ENCODE measurements around the gene IQGAP2. TPM values are rescaled to one million over a fixed set of nuclear protein-coding genes. Genes with fewer than 3 reads are reported as not detected.

The IQGAP2 gene
- polyA plus RNA-seq, 1 donor (not counting 4 experiments of a cell fraction or from before 2014, with no cell fraction given), result 0.14 TPM

DNA sequence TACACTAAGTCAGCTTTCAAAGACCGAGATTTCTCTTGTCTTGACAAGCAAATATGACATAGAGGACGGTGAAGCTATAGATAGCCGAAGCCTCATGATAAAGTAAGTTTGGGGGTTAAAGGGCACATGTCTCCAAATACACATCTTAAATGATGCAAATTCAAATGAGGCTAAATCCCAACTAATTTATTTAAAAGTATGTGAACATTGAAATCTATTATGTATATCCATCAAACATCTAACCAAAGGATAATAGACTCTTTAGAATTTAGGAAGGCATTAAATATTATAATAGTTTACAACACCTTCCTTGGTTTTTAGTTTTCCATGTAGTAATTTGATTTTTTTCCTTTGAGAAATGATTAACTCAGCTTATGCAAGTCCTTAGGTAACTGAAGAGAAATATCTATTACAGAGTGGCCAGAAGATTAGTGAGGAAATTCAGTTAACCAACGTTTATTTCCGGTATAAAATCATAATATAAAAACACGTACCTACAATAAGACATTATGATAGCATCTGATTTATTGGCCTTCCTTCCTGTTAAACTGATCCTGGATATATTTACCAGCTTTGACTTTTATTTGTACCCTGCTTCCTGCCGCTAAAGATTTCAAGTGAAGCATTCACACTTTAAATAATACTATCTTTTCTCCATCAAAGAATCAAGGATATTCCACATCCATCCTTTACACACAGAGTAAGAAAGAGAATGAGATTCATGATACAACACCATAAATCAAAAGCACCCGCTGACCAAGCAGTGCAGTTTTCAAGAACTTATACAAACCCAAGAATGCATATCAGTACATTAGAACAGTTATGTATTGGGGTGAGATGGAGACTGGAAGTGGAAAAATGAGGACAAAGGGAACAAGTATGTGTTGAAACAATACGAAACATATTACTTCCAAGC is 281.0 kb downstream of the IQGAP2 start:
- H2AFZ ChIP-seq (ENCODE audit: control insufficient read depth, low read length), result no peak overlapping the region
- no peak overlapping the region for H3K4me2 ChIP-seq (ENCODE audit: control insufficient read depth, extremely low read depth, insufficient read depth, low read depth, low read length)
- no peaks in the 10 kb centered on the region for H3K79me2 ChIP-seq (ENCODE audit: control insufficient read depth, insufficient read depth, low read length)
- H3K9me1 ChIP-seq (ENCODE audit: control insufficient read depth, extremely low read depth, insufficient read depth, low read length), result no peaks in the 10 kb centered on the region
- no peaks in the 10 kb centered on the region for H3K36me3 ChIP-seq (ENCODE audit: control insufficient read depth in 2 of 2, extremely low read depth in 1 of 2, insufficient read depth in 2 of 2, low read length in 2 of 2)
- H4K20me1 ChIP-seq (ENCODE audit: control insufficient read depth, extremely low read depth, insufficient read depth, low read length), result no peaks in the 10 kb centered on the region
- H3K27ac ChIP-seq (ENCODE audit: control insufficient read depth, insufficient read depth, low read length), result no peak overlapping the region
- dilution Hi-C loops (cut with MboI; ENCODE audit: extremely low pct_ligation_motif_present, low sequenced_read_pairs), result no loop called here
- no peak for DNase-seq (ENCODE audit: low read depth, low spot score)
- TF ChIP-seq EZH2 (IDR thresholded peaks at IDR 0.05; ENCODE audit: low read length), result no peak
- TF ChIP-seq, protein P1, sequence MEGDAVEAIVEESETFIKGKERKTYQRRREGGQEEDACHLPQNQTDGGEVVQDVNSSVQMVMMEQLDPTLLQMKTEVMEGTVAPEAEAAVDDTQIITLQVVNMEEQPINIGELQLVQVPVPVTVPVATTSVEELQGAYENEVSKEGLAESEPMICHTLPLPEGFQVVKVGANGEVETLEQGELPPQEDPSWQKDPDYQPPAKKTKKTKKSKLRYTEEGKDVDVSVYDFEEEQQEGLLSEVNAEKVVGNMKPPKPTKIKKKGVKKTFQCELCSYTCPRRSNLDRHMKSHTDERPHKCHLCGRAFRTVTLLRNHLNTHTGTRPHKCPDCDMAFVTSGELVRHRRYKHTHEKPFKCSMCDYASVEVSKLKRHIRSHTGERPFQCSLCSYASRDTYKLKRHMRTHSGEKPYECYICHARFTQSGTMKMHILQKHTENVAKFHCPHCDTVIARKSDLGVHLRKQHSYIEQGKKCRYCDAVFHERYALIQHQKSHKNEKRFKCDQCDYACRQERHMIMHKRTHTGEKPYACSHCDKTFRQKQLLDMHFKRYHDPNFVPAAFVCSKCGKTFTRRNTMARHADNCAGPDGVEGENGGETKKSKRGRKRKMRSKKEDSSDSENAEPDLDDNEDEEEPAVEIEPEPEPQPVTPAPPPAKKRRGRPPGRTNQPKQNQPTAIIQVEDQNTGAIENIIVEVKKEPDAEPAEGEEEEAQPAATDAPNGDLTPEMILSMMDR (optimal IDR thresholded peaks at IDR 0.05 in 1 of 3, IDR thresholded peaks at IDR 0.05 in 1 of 3, conservative IDR thresholded peaks at IDR 0.05 in 1 of 3; ENCODE audit: extremely low read depth in 1 of 3, insufficient read depth in 2 of 3, low read length in 3 of 3), result no peak
- no peak overlapping the region for H3K4me3 ChIP-seq (ENCODE audit: control insufficient read depth in 2 of 3, extremely low read depth in 1 of 3, insufficient read depth in 2 of 3, low read depth in 1 of 3, low read length in 3 of 3)
- no peak for FAIRE-seq
- H3K9me3 ChIP-seq (ENCODE audit: control insufficient read depth, low read depth, low read length), result no peaks in the 10 kb centered on the region
- no peaks in the 10 kb centered on the region for H3K27me3 ChIP-seq (ENCODE audit: control insufficient read depth, extremely low read depth, insufficient read depth, low read length)
- no peak overlapping the region for H3K9ac ChIP-seq (ENCODE audit: control insufficient read depth, extremely low read depth, insufficient read depth, low read length)
- peaks cover 10% of the 10 kb centered on the region for H3K4me1 ChIP-seq (ENCODE audit: control insufficient read depth, extremely low read depth, insufficient read depth, low read length)

DNA sequence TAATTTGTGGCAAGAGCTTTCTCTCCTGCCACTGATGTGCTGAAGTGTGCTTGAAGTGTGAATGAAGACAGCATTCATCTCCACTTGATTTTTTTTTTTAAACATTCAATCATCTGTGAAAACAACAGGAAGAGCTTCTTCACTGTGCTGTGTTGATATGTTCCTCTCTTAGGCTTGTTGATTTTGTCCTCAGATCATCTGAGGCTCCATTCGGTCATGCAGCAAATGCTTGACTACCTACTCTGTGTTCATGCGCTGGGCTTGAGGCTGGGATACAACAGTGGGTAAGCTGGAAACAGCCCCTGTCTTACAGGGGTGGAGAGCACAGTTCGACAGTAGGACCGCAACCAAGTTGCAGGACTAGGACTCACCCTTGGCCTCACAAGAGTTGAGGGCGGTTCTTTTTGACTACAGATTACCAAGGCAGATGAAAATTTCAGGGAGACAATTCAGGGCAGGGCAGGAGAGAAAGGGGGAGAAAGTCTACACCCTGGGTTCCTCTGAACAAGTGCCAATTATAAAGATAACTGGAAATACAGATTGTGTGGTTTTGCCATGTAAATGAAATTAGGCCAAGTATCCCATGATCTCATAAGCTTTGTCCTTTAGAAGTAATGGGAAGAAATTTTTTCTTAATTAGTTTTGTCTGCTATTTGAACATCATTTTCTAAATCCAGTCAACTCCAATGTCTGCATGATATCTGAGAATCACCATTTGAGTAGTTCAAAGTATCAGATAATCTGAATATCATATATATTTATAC is 281.9 kb downstream of the IQGAP2 start:
- dilution Hi-C loops (cut with MboI; ENCODE audit: extremely low pct_ligation_motif_present, low sequenced_read_pairs), result no loop called here
- H3K4me1 ChIP-seq (ENCODE audit: control insufficient read depth, extremely low read depth, insufficient read depth, low read length), result peaks cover 18% of the 10 kb centered on the region
- no peaks in the 10 kb centered on the region for H3K9me1 ChIP-seq (ENCODE audit: control insufficient read depth, extremely low read depth, insufficient read depth, low read length)
- TF ChIP-seq EZH2 (IDR thresholded peaks at IDR 0.05; ENCODE audit: low read length), result no peak
- TF ChIP-seq, protein P1 (optimal IDR thresholded peaks at IDR 0.05 in 1 of 3, IDR thresholded peaks at IDR 0.05 in 1 of 3, conservative IDR thresholded peaks at IDR 0.05 in 1 of 3; ENCODE audit: extremely low read depth in 1 of 3, insufficient read depth in 2 of 3, low read length in 3 of 3), result no peak
- FAIRE-seq (no peak), DNase-seq (ENCODE audit: low read depth, low spot score) (no peak)
- no peak overlapping the region for H2AFZ ChIP-seq (ENCODE audit: control insufficient read depth, low read length)
- no peak overlapping the region for H3K27ac ChIP-seq (ENCODE audit: control insufficient read depth, insufficient read depth, low read length)
- H3K27me3 ChIP-seq (ENCODE audit: control insufficient read depth, extremely low read depth, insufficient read depth, low read length), result no peaks in the 10 kb centered on the region
- no peaks in the 10 kb centered on the region for H3K36me3 ChIP-seq (ENCODE audit: control insufficient read depth in 2 of 2, extremely low read depth in 1 of 2, insufficient read depth in 2 of 2, low read length in 2 of 2)
- H3K4me2 ChIP-seq (ENCODE audit: control insufficient read depth, extremely low read depth, insufficient read depth, low read depth, low read length), result no peak overlapping the region
- H3K4me3 ChIP-seq (ENCODE audit: control insufficient read depth in 2 of 3, extremely low read depth in 1 of 3, insufficient read depth in 2 of 3, low read depth in 1 of 3, low read length in 3 of 3), result no peak overlapping the region
- no peaks in the 10 kb centered on the region for H3K79me2 ChIP-seq (ENCODE audit: control insufficient read depth, insufficient read depth, low read length)
- H4K20me1 ChIP-seq (ENCODE audit: control insufficient read depth, extremely low read depth, insufficient read depth, low read length), result no peaks in the 10 kb centered on the region
- no peaks in the 10 kb centered on the region for H3K9me3 ChIP-seq (ENCODE audit: control insufficient read depth, low read depth, low read length)
- H3K9ac ChIP-seq (ENCODE audit: control insufficient read depth, extremely low read depth, insufficient read depth, low read length), result no peak overlapping the region

Data from keratinocyte (primary cell).